GM12878 (cell line): Measurements from ENCODE around the gene CZIB. TPM values are rescaled to one million over a fixed set of nuclear protein-coding genes. Genes with fewer than 3 reads are reported as not detected.

ENCODE experiments used
- ATAC-seq: fragments of 200-7000 bp; cut with Tn5 transposase; 3 replicates; pipeline ENCODE4 v1.9.1; 2020; ENCODE audit warnings: mild to moderate bottlenecking, moderate library complexity
- BruUV-seq: library from RNA; stranded (reverse); fragments of 400-500 nt; replicated peaks from 2 replicates; lab custom pipeline; 2021; lab: Mats Ljungman, UMichigan
- CTCF ChIA-PET: fragments of 300-600 bp; sonication (Branson Sonifier 250); formaldehyde crosslinking; extraction: SDS; loops from one replicate; lab custom pipeline; 2021; ENCODE audit warnings: inconsistent platforms; lab: Yijun Ruan, JAX
- POLR2A ChIA-PET: fragments of 350-600 bp; formaldehyde crosslinking; extraction: SDS; loops from one replicate; lab custom pipeline; 2021; ENCODE audit warnings: inconsistent platforms; lab: Charles Lee
- RAD21 ChIA-PET: fragments of 300-600 bp; sonication (Branson Sonifier 250); formaldehyde crosslinking; loops from one replicate; lab custom pipeline; 2023; ENCODE audit warnings: antibody characterized with exemption; ENCODE audit not compliant: unreplicated experiment; lab: Charles Lee
- SMC1A ChIA-PET: fragments of 300-600 bp; sonication (Branson Sonifier 250); formaldehyde crosslinking; loops from one replicate; lab custom pipeline; 2023; ENCODE audit not compliant: unreplicated experiment, uncharacterized antibody; lab: Charles Lee
- DNase-seq: peaks from one replicate; pipeline ENCODE4 v3.0.0-alpha.2; 2011; ENCODE audit warnings: low read depth, low spot score
- FAIRE-seq: peaks from 3 replicates; lab custom pipeline; 2011; peaks lifted over from hg19 to GRCh38; lab: Jason Lieb, UNC
- H2AFZ ChIP-seq: 2 replicates; pipeline ENCODE4 v1.6.0; 2011; ENCODE audit warnings: low read depth, low read length, control low read depth; ENCODE audit not compliant: control insufficient read depth
- H3K27ac ChIP-seq: 2 replicates; pipeline ENCODE4 v1.5.1; 2011; ENCODE audit warnings: control low read depth; ENCODE audit not compliant: control insufficient read depth, insufficient read depth
- H3K27me3 ChIP-seq, 2 experiments: replicated peaks in 1 of 2; 2 replicates each; pipeline versions ENCODE4 v1.6.0 to v1.6.1; 2011; ENCODE audit warnings: low read length in 1 of 2; ENCODE audit not compliant: control insufficient read depth in 2 of 2, insufficient read depth in 2 of 2
- H3K36me3 ChIP-seq, 2 experiments: 2 replicates each; pipeline ENCODE4 v1.5.1; 2011; ENCODE audit warnings: low read length in 1 of 2; ENCODE audit not compliant: control insufficient read depth in 2 of 2, insufficient read depth in 2 of 2
- H3K4me1 ChIP-seq: 2 replicates; pipeline ENCODE4 v1.6.1; 2011; ENCODE audit warnings: mild to moderate bottlenecking, low read length, moderate library complexity, mixed read lengths; ENCODE audit not compliant: control insufficient read depth, insufficient read depth
- H3K4me2 ChIP-seq: 2 replicates; pipeline ENCODE4 v1.6.0; 2011; ENCODE audit warnings: control low read depth; ENCODE audit not compliant: control insufficient read depth, insufficient read depth
- H3K4me3 ChIP-seq: fragments of 200-600 bp; sonication (generic); 2 replicates; pipeline ENCODE4 v1.5.1; 2016
- H3K79me2 ChIP-seq: 2 replicates; pipeline ENCODE4 v1.6.0; 2011; ENCODE audit warnings: low read length; ENCODE audit not compliant: control insufficient read depth, insufficient read depth
- H3K9ac ChIP-seq: 2 replicates; pipeline ENCODE4 v1.8.0; 2011; ENCODE audit warnings: low read length, control low read depth, mixed read lengths; ENCODE audit not compliant: control insufficient read depth, insufficient read depth
- H3K9me3 ChIP-seq: replicated peaks from 3 replicates; pipeline ENCODE4 v1.5.1; 2011; ENCODE audit warnings: mild to moderate bottlenecking, low read length; ENCODE audit not compliant: control insufficient read depth, insufficient read depth
- H4K20me1 ChIP-seq: 2 replicates; pipeline ENCODE4 v1.6.0; 2011; ENCODE audit not compliant: control insufficient read depth, insufficient read depth
- ESRRA ChIP-seq: IDR thresholded peaks from 2 replicates; pipeline ENCODE4 v1.6.1; 2012; ENCODE audit warnings: mild to moderate bottlenecking, low read length, improper control_type of control experiment
- ETV6 ChIP-seq, 2 experiments: fragments of 450-650 bp in 1 of 2; IDR thresholded peaks in 1 of 2; conservative IDR thresholded peaks in 1 of 2; 2 replicates each; pipeline ENCODE4 v1.6.1; 2014; ENCODE audit warnings: antibody characterized with exemption in 1 of 2, borderline replicate concordance in 1 of 2, low read depth in 1 of 2, mild to moderate bottlenecking in 1 of 2, moderate library complexity in 1 of 2
- FOS ChIP-seq: IDR thresholded peaks from 3 replicates; pipeline ENCODE4 v1.6.1; 2011; ENCODE audit warnings: borderline replicate concordance; ENCODE audit not compliant: insufficient read length; ENCODE audit errors: extremely low read depth
- MEF2A ChIP-seq: IDR thresholded peaks from 2 replicates; pipeline ENCODE4 v1.6.1; 2011; ENCODE audit warnings: low read depth, mild to moderate bottlenecking, low read length, moderate library complexity; ENCODE audit not compliant: insufficient read depth
- MYB ChIP-seq: fragments of 150-350 bp; IDR thresholded peaks from 2 replicates; pipeline ENCODE4 v1.6.1; 2014; ENCODE audit warnings: mild to moderate bottlenecking, low read depth, low read length, borderline replicate concordance
- NR2F1 ChIP-seq: fragments of 450-650 bp; conservative IDR thresholded peaks from 2 replicates; pipeline ENCODE4 v1.6.1; 2017; ENCODE audit warnings: mild to moderate bottlenecking
- TBL1XR1 ChIP-seq: IDR thresholded peaks from 2 replicates; pipeline ENCODE4 v1.6.1; 2012; ENCODE audit warnings: low read depth, low read length, improper control_type of control experiment
- WRNIP1 ChIP-seq: IDR thresholded peaks from 2 replicates; pipeline ENCODE4 v1.6.1; 2011; ENCODE audit warnings: low read depth, low read length, improper control_type of control experiment, borderline replicate concordance
- ZNF274 ChIP-seq: IDR thresholded peaks from one replicate; pipeline ENCODE4 v1.8.0; 2011; ENCODE audit not compliant: insufficient read length, insufficient read depth
- ZNF384 ChIP-seq: IDR thresholded peaks from 2 replicates; pipeline ENCODE4 v1.6.1; 2012; ENCODE audit warnings: low read depth, mild to moderate bottlenecking, low read length, improper control_type of control experiment, borderline replicate concordance
- ZSCAN29 ChIP-seq: fragments of 450-650 bp; IDR thresholded peaks from 2 replicates; pipeline ENCODE4 v1.6.1; 2017; ENCODE audit warnings: mild to moderate bottlenecking, moderate library complexity
- WGBS: methylation state at CpG from one replicate; pipeline ENCODE4 v1.1.6; 2016; ENCODE audit warnings: low lambda C conversion rate; ENCODE audit not compliant: insufficient replicate concordance, insufficient coverage; ENCODE audit errors: missing lambda C conversion rate; 5-methylcytosine and 5-hydroxymethylcytosine counted together
- in situ Hi-C: fragments of 300-500 bp; cut with MboI; formaldehyde crosslinking; loops from 9 replicates; pipeline ENCODE4 v1.14.3; 2018; ENCODE audit warnings: mixed read lengths
- intact Hi-C: fragments of 100-400 bp; cut with micrococcal nuclease; formaldehyde crosslinking; loops from one replicate; pipeline ENCODE4 v1.14.2; 2022; ENCODE audit not compliant: unreplicated experiment
- polyA plus RNA-seq, 11 experiments: library from polyadenylated mRNA; depleted of rRNA in 4 of 11; unstranded in 6 of 11; stranded (reverse) in 5 of 11; fragments of >200 nt; fragmentation: Nextera tagmentation in 4 of 11; fragmentation: Illumina TruSeq in 1 of 11; extraction: Ambion mirVana in 4 of 11; extraction: Trizol in 1 of 11; gene quantifications; 1 replicate in 1 of 11; 2 replicates in 10 of 11; pipeline versions ENCODE4 v1.2.1 to v1.2.3, GENCODE V29; 2011 to 2016; ENCODE audit warnings: inconsistent platforms in 2 of 11, missing spikeins in 2 of 11, low read depth in 1 of 11
- total RNA-seq, 4 experiments: library from RNA; depleted of rRNA in 3 of 4; stranded (reverse); fragments of >200 nt in 3 of 4; fragmentation: Illumina TruSeq in 1 of 4; extraction: Trizol in 1 of 4; gene quantifications; 2 replicates each; pipeline versions ENCODE4 v1.2.1 to v1.2.3, GENCODE V29; 2013 to 2021
- TF ChIP-seq, protein P1 (sequence below): fragments of 450-650 bp; IDR thresholded peaks from 2 replicates; pipeline ENCODE4 v1.6.1; 2017; ENCODE audit warnings: mild to moderate bottlenecking, moderate library complexity
- TF ChIP-seq, protein P2 (sequence below): fragments of 450-650 bp; IDR thresholded peaks from 2 replicates; pipeline ENCODE4 v1.6.1; 2018; ENCODE audit warnings: mild to moderate bottlenecking, low read depth, moderate library complexity; ENCODE audit not compliant: partially characterized antibody

The CZIB gene
- total and polyA plus RNA-seq, 10 of the 15 experiments (the other 5 are each of a cell fraction or from before 2014, with no cell fraction given), result 36.1 to 68.3 (median 50.4) TPM

DNA sequence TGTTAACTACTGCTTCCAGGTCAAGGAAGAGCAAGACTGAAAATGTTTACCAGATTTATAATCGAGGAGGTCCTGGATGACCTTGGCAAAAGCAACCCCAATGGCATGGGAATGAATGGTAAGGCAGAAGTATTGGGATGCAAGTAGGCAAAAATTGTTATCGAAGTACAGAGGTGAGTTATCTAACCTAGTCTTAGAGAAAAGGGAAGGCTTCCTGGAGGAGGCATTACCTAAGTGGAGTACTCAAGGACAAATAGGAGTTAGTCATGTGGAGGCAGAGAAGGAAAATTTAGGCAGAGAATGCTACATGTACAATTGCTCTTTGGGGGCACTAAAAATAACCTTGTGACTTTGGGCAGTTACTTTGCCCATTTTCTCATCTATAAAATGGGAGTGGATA, 21.4 kb upstream of the CZIB start (continued):
- no peak for TF ChIP-seq WRNIP1
- TF ChIP-seq ZNF274, result no peak
- TF ChIP-seq, protein P1, sequence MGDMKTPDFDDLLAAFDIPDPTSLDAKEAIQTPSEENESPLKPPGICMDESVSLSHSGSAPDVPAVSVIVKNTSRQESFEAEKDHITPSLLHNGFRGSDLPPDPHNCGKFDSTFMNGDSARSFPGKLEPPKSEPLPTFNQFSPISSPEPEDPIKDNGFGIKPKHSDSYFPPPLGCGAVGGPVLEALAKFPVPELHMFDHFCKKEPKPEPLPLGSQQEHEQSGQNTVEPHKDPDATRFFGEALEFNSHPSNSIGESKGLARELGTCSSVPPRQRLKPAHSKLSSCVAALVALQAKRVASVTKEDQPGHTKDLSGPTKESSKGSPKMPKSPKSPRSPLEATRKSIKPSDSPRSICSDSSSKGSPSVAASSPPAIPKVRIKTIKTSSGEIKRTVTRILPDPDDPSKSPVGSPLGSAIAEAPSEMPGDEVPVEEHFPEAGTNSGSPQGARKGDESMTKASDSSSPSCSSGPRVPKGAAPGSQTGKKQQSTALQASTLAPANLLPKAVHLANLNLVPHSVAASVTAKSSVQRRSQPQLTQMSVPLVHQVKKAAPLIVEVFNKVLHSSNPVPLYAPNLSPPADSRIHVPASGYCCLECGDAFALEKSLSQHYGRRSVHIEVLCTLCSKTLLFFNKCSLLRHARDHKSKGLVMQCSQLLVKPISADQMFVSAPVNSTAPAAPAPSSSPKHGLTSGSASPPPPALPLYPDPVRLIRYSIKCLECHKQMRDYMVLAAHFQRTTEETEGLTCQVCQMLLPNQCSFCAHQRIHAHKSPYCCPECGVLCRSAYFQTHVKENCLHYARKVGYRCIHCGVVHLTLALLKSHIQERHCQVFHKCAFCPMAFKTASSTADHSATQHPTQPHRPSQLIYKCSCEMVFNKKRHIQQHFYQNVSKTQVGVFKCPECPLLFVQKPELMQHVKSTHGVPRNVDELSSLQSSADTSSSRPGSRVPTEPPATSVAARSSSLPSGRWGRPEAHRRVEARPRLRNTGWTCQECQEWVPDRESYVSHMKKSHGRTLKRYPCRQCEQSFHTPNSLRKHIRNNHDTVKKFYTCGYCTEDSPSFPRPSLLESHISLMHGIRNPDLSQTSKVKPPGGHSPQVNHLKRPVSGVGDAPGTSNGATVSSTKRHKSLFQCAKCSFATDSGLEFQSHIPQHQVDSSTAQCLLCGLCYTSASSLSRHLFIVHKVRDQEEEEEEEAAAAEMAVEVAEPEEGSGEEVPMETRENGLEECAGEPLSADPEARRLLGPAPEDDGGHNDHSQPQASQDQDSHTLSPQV, result no peak

DNA sequence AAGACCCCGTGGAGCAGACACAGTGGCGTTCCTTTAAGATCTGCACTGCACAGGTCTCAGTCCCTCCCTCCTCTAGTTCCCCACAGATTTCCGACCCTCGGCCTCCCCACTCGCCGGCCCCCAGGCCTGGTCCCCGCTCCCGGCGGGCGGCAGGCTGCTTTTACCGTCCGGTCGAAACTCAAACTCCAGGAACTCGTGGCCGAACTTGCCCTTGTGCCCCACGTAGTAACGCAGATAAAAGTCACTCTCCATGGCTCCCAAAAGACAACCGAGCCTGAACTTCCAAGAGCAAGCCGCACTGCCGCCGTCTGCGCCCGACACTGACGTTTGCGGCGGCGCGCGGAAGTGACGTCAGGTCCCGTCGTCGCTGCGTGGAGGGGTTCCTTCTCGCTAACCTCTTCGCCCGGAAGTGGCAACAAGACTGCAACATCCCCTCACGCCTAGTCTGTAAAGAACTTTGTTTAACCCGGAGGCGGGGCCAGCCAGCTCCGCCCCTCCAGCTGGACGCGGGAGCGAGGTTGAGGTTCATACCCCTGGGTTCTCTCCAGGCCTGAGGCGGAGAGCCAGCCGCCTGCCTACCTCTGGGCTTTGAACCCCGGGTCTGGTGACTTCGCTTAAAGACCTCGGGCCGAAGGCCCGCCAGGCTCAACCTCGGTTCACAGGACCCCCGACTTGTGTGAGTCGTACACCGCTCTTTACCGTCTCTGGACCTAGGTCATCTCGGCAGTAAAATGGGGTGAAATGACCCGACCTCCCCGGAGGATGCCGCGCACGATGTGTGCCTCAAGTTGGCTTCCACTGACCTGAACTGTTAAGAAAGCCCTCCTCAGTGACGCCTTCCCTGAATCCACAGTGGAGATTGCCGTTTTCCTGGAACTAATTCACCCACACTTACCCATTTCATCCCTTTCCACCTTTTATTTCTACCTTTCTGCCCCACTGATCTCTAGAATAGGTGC, 18.0 kb upstream of the CZIB start, which contains the start of gene MAGOH:
Gene MAGOH (minus strand): TSS at position 322 of the 959 bp plus-strand sequence. CDS start 70 bp downstream, at position 252.
- peak within 1 kb of the TSS; percentile 99 for H3K4me2 ChIP-seq
- intact Hi-C loops, result loop anchor here (1.0 kb wide), 1 partner anchor 18 kb away; the partner anchor contains the start of gene CZIB
- H3K9ac ChIP-seq, result peak within 1 kb of the TSS; percentile 89
- DNase-seq (peak; percentile 76), FAIRE-seq (peak; percentile 76), ATAC-seq (peak; percentile 99)
- H3K27ac ChIP-seq, result peak within 1 kb of the TSS; percentile 66
- H3K36me3 ChIP-seq, result peaks cover 1 to 14% of the 10 kb centered on the region in 2 experiments
- H3K79me2 ChIP-seq, result peaks cover 17% of the 10 kb centered on the region
- H3K27me3 ChIP-seq, result no peaks in the 10 kb centered on the region
- ChIA-PET CTCF (interaction anchor here (0.9 to 1.7 kb wide), 4 partner anchors 17 to 155 kb away, joined by 3 to 4 read pairs (median 3); no protein-coding TSS in a partner anchor), POLR2A (interaction anchor here (0.6 to 1.7 kb wide), 4 partner anchors 17 to 1484 kb away, joined by 3 to 6 read pairs (median 3); no protein-coding TSS in a partner anchor), SMC1A (no interaction called here), RAD21 (interaction anchor here (1.0 to 1.4 kb wide), 2 partner anchors 19 to 22 kb away, joined by 3 read pairs; no protein-coding TSS in a partner anchor)
- peak within 1 kb of the TSS; percentile 94 for H3K4me3 ChIP-seq
- in situ Hi-C loops, result no loop called here
- no peaks in the 10 kb centered on the region for H4K20me1 ChIP-seq
- peaks cover 4% of the 10 kb centered on the region for H3K4me1 ChIP-seq
- WGBS, result 2% methylated on average over 60 of the region's 64 CpGs
- H2AFZ ChIP-seq, result peak within 1 kb of the TSS; percentile 65
- no peaks in the 10 kb centered on the region for H3K9me3 ChIP-seq
- BruUV-seq, result TSS peak; percentile 98
- no peak for TF ChIP-seq TBL1XR1
- TF ChIP-seq, protein P2, sequence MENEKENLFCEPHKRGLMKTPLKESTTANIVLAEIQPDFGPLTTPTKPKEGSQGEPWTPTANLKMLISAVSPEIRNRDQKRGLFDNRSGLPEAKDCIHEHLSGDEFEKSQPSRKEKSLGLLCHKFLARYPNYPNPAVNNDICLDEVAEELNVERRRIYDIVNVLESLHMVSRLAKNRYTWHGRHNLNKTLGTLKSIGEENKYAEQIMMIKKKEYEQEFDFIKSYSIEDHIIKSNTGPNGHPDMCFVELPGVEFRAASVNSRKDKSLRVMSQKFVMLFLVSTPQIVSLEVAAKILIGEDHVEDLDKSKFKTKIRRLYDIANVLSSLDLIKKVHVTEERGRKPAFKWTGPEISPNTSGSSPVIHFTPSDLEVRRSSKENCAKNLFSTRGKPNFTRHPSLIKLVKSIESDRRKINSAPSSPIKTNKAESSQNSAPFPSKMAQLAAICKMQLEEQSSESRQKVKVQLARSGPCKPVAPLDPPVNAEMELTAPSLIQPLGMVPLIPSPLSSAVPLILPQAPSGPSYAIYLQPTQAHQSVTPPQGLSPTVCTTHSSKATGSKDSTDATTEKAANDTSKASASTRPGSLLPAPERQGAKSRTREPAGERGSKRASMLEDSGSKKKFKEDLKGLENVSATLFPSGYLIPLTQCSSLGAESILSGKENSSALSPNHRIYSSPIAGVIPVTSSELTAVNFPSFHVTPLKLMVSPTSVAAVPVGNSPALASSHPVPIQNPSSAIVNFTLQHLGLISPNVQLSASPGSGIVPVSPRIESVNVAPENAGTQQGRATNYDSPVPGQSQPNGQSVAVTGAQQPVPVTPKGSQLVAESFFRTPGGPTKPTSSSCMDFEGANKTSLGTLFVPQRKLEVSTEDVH, result peak; percentile 89
- 0 out of 4 replicates have a peak, but pooled peaks of 1 of the 2 experiments have one; percentile 15 for TF ChIP-seq ETV6 (conservative IDR thresholded peaks at IDR 0.05 in 1 of 2, IDR thresholded peaks at IDR 0.05 in 1 of 2; ENCODE audit: borderline replicate concordance in 1 of 2, low read depth in 1 of 2)
- peak; percentile 83 for TF ChIP-seq NR2F1
- TF ChIP-seq ZSCAN29, result no peak
- TF ChIP-seq MYB, result no peak
- no peak for TF ChIP-seq ZNF384
- no peak for TF ChIP-seq MEF2A
- no peak for TF ChIP-seq FOS
- no peak for TF ChIP-seq ESRRA
